Left hindlimb (tissue), 1 donor: ENCODE results near the gene KIF2C.

Source experiments
- DNase-seq: peaks from one replicate; pipeline ENCODE4 v3.0.0-alpha.2; 2018

Gene KIF2C

DNA sequence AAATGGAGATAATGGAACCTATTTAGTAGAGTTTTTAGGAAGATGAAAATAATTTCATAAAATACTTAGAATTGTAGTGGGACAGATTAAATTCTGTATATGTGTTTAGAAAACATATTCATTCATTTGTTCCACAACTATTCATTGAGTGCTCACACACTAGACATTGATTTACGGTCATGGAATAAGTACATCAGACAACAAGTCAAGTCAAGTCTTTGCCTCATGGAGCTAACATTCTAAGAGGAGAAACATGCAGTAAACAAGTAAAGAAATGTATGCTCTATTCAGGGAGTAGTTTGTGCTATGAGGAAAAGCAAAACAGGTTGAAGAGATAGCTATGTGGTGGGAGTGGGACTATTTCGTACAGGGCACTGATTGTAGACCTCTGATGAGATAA, 77.7 kb downstream of the KIF2C start:
- no peak for DNase-seq
